ENCODE data around the gene CYP2A7. TPM values are rescaled to one million over a fixed set of nuclear protein-coding genes. Genes with fewer than 3 reads are reported as not detected.
"Not testable (repeated sequence)": the region's sequence is repeated elsewhere in the genome, so short reads cannot be mapped to it uniquely, and the experiment has no call there.

The CYP2A7 gene
- total and polyA plus RNA-seq, 11 donors = not detected

DNA sequence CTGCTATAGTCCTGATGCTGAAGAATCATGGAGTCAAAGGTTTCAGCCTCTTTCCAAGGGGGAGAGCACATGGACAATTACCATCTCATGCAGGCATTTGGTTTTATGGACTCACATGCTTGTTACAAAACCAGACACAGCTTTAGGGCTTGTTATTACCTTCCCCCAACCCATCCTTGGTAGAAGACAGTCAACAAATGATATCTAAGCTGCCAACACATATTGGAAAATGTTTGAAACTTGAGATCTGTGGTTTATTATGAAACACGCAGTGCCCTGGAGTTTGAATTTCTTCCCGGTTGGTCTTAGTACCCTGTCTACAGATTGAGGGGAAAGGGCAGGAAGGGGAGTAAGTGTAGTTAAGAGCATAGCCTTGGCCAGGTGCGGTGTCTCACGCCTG lies 19.2 kb downstream of the CYP2A7 start:
- Histone ChIP-seq H3K9me3 (no peaks in the 10 kb centered on the region), H3K27me3 (no peaks in the 10 kb centered on the region), H3K4me3 (no peak overlapping the region), H3K27ac (no peak overlapping the region), H3K4me1 (no peaks in the 10 kb centered on the region), H3K36me3 (no peaks in the 10 kb centered on the region)
- intact Hi-C loops (cut with DNase I) = no loop called here
- DNase-seq (no peak), ATAC-seq (no peak)
- WGBS, 4 donors = 81 to 89% (median 87%) methylated on average over 4 of the region's 4 CpGs
- TF ChIP-seq POLR2A (IDR thresholded peaks at IDR 0.05) = no peak
- TF ChIP-seq, protein P1, sequence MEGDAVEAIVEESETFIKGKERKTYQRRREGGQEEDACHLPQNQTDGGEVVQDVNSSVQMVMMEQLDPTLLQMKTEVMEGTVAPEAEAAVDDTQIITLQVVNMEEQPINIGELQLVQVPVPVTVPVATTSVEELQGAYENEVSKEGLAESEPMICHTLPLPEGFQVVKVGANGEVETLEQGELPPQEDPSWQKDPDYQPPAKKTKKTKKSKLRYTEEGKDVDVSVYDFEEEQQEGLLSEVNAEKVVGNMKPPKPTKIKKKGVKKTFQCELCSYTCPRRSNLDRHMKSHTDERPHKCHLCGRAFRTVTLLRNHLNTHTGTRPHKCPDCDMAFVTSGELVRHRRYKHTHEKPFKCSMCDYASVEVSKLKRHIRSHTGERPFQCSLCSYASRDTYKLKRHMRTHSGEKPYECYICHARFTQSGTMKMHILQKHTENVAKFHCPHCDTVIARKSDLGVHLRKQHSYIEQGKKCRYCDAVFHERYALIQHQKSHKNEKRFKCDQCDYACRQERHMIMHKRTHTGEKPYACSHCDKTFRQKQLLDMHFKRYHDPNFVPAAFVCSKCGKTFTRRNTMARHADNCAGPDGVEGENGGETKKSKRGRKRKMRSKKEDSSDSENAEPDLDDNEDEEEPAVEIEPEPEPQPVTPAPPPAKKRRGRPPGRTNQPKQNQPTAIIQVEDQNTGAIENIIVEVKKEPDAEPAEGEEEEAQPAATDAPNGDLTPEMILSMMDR (IDR thresholded peaks at IDR 0.05) = no peak

DNA sequence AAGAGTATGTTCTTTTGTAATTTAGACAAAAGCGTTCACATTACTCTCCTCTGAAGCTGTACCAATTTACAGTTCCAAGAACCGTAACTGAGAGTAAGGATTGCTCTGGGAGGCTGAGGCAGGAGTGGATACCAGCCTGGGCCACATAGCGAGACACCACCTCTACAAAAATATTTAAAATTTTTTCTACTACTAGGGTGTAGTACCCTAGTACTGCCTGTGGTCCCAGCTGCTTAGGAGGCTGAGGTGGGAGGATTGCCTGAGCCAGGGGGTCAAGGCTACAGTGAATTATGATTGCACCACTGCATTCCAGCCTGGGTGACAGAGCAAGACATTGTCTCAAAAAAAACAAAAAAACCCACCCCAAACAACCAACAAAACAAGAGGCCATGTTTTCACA lies 19.7 kb downstream of the CYP2A7 start:
- 91 to 97% (median 95%) methylated on average over 3 of the region's 3 CpGs for WGBS, 4 donors
- DNase-seq (no peak), ATAC-seq (no peak)
- TF ChIP-seq POLR2A (IDR thresholded peaks at IDR 0.05) = no peak
- TF ChIP-seq, protein P1 (IDR thresholded peaks at IDR 0.05) = peak in 2 of 12 donors; percentile 17 to 18
- H3K27ac ChIP-seq = no peak overlapping the region
- H3K4me3 ChIP-seq = no peak overlapping the region
- H3K4me1 ChIP-seq = no peaks in the 10 kb centered on the region
- H3K36me3 ChIP-seq = no peaks in the 10 kb centered on the region
- intact Hi-C loops (cut with DNase I) = no loop called here
- H3K9me3 ChIP-seq = no peaks in the 10 kb centered on the region
- H3K27me3 ChIP-seq = no peaks in the 10 kb centered on the region

DNA sequence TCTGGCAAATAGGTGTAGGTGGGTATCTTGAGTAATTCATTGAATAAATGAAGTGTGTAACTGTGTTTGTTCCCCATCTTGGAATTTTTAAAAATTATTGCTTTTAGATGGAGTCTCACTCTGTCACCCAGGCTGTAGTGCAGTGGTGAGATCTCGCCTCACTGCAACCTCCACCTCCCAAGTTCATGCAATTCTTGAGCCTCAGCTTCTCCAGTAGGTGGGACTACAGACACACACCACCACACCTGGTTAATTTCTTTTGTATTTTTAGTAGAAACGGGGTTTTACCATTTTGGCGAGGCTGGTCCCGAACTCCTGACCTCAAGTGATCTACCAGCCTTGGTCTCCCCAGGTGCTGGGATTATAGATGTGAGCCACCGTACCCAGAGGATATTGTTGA lies 23.9 kb downstream of the CYP2A7 start:
- 89 to 93% (median 92%) methylated on average over 5 of the region's 5 CpGs for whole genome bisulfite sequencing, 4 donors

GRCh38 chr19:40852467-40853152 lies 29.4 kb downstream of the CYP2A7 start:
- ATAC-seq; H3K4me1 ChIP-seq; intact Hi-C loops (cut with DNase I); H3K36me3 ChIP-seq; H3K27ac ChIP-seq; H3K27me3 ChIP-seq; H3K4me3 ChIP-seq; DNase-seq; H3K9me3 ChIP-seq: not testable (repeated sequence)
- WGBS, 4 donors = 45 to 65% (median 58%) methylated on average over 2 of the region's 3 CpGs

More for the DNA sequence above, 23.9 kb downstream of the CYP2A7 start:
- DNase-seq = no peak
- no peaks in the 10 kb centered on the region for H3K4me1 ChIP-seq
- H3K27me3 ChIP-seq = no peaks in the 10 kb centered on the region
- H3K4me3 ChIP-seq = no peak overlapping the region
- no peaks in the 10 kb centered on the region for H3K9me3 ChIP-seq
- H3K27ac ChIP-seq = no peak overlapping the region
- H3K36me3 ChIP-seq = no peaks in the 10 kb centered on the region
- no peak for ATAC-seq
- TF ChIP-seq, protein P1 (IDR thresholded peaks at IDR 0.05) = no peak
- no peak for TF ChIP-seq POLR2A (IDR thresholded peaks at IDR 0.05)
- intact Hi-C loops (cut with DNase I) = no loop called here

GRCh38 chr19:40850277-40850676 lies 31.8 kb downstream of the CYP2A7 start, which contains the start of gene CYP2A6:
TSS of gene CYP2A6 (minus strand) at chr19:40850447. CDS start at chr19:40850426, 21 bp downstream.
- intact Hi-C loops (cut with DNase I); ATAC-seq; H3K4me3 ChIP-seq; H3K27ac ChIP-seq; H3K4me1 ChIP-seq; DNase-seq; H3K36me3 ChIP-seq; H3K9me3 ChIP-seq: not testable (repeated sequence)
- WGBS, 4 donors = 88 to 100% (median 94%) methylated on average over 2 to 3 of the region's 3 CpGs
- peaks cover 0 to 20% (median 0%) of the 10 kb centered on the region in 9 donors for H3K27me3 ChIP-seq

DNA sequence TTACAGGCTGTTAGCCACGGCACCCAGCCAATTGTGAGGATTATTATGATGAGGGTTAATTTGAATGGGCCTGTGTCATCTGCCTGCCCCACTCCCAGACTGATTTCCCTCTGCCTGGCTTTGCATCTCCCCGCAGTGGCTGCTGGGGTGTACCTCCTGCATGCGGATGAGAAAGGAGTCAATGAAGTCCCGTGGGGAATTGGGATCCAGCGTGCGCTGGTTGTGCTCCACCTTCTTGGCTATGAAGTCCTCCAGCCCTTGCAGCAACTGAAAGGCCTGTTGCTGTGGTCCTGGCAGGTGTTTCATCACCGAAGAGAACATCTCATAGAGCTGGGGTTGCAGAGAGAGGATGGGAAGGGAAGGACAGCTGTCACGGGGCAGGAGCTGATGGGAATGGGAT lies 35.3 kb downstream of the CYP2A7 start:
- H3K4me3 ChIP-seq; H3K27ac ChIP-seq; intact Hi-C loops (cut with DNase I); DNase-seq; H3K36me3 ChIP-seq; H3K9me3 ChIP-seq; ATAC-seq; H3K4me1 ChIP-seq: not testable (repeated sequence)
- peaks cover 0 to 20% (median 0%) of the 10 kb centered on the region in 9 donors for H3K27me3 ChIP-seq
- 75 to 84% (median 79%) methylated on average over 7 to 8 of the region's 8 CpGs for WGBS, 4 donors

GRCh38 chr19:40843653-40844052 lies 38.4 kb downstream of the CYP2A7 start:
- peak in 3 of 4 donors; percentile 47 to 80 (median 76) for ATAC-seq
- peaks cover 0 to 20% (median 0%) of the 10 kb centered on the region in 9 donors for H3K27me3 ChIP-seq
- H3K4me1 ChIP-seq; intact Hi-C loops (cut with DNase I); H3K27ac ChIP-seq; H3K9me3 ChIP-seq; H3K36me3 ChIP-seq: not testable (repeated sequence)
- WGBS, 4 donors = 5 to 23% (median 6%) methylated on average over 7 to 16 of the region's 19 CpGs
- H3K4me3 ChIP-seq = peak overlapping the region in 7 of 12 donors; percentile 7 to 31 (median 24)
- DNase-seq = peak in 1 of 5 donors; percentile 35

DNA sequence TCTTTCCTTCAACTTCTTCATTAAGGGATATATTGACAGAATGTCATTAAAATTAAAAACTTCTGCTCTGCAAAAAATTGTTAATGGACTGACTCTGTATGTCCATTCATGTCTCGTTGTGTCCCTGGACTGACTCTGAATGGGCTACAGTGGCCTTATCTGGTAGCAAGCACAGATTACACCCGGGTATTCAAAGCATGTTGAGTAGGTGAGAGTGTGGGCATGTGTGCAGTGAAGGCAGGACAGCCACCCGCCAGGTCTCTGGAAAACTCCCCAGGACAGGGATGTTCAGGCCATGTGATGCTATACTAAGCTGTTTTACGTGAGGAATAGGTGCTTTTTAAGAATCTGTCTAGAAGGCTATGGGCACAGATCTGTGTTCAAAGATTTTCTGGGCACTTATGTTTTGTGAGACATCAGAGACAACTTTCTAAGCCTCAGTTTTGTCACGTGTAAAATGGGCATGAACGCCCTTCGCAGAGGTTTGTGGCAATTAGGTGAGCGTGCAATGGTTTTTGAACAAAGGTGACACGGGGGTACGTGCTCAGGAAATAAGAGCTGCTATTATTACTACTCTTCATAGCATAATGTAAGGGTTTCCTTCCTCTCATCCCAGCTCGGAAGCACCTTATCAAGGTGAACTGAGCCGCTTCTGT lies 38.9 kb downstream of the CYP2A7 start:
- H3K27ac ChIP-seq; intact Hi-C loops (cut with DNase I); H3K4me1 ChIP-seq; H3K36me3 ChIP-seq; H3K9me3 ChIP-seq; DNase-seq: not testable (repeated sequence)
- H3K27me3 ChIP-seq = peaks cover 0 to 15% (median 0%) of the 10 kb centered on the region in 9 donors
- H3K4me3 ChIP-seq = peak overlapping the region in 6 of 12 donors; percentile 13 to 31 (median 25)
- ATAC-seq = peak in 1 of 4 donors; percentile 44
- WGBS, 4 donors = 29 to 55% (median 42%) methylated on average over 8 to 10 of the region's 12 CpGs
